ENCODE measurements around the gene MYL6. TPM values are rescaled to one million over a fixed set of nuclear protein-coding genes. Genes with fewer than 3 reads are reported as not detected.

MYL6 gene
- total RNA-seq, 1 experiment from 2014 or later = 716 TPM

DNA sequence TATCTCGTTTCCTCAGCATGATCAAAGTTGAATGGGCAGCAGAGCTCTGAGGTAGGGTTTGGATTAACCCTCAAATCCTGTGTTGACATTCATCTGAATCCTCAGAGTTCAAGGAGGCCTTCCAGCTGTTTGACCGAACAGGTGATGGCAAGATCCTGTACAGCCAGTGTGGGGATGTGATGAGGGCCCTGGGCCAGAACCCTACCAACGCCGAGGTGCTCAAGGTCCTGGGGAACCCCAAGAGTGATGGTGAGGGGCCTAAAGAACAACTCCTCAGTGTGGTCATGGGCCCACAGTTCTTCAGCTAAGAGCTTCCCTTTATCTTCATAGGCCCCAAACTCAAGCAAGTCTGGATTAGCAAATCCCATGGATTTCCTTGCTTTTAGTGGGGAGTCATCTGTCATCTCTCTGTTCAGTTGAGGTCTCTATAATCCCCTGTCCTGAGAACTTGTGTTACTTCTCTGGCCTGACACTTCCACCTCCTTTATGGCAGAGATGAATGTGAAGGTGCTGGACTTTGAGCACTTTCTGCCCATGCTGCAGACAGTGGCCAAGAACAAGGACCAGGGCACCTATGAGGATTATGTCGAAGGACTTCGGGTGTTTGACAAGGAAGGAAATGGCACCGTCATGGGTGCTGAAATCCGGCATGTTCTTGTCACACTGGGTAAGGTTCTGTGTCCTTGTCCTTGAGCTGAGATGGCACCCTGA is 1.5 kb downstream of the MYL6 start:
- Mint-ChIP-seq H3K27ac (ENCODE audit: low read depth, unreplicated experiment) (peak overlapping the region; percentile 100), H3K27me3 (ENCODE audit: insufficient read depth, unreplicated experiment) (no peaks in the 10 kb centered on the region), H3K9me3 (ENCODE audit: unreplicated experiment) (no peaks in the 10 kb centered on the region), H3K4me3 (ENCODE audit: unreplicated experiment) (peak overlapping the region; percentile 97), H3K4me1 (ENCODE audit: insufficient read depth, unreplicated experiment) (peaks cover 26% of the 10 kb centered on the region), H3K36me3 (ENCODE audit: insufficient read depth, unreplicated experiment) (peaks cover 79% of the 10 kb centered on the region)
- DNase-seq (ENCODE audit: unreplicated experiment) = no peak
- POLR2A ChIA-PET = interaction anchor here (0.6 to 7.6 kb wide), 23 partner anchors 10 to 475 kb away, joined by 3 to 146 read pairs (median 6); partner anchors contain the start of genes CNPY2, COQ10A, ESYT1 and PA2G4
- no TSS peak for BruUV-seq (replicated peaks)
- TF ChIP-seq, protein P1, sequence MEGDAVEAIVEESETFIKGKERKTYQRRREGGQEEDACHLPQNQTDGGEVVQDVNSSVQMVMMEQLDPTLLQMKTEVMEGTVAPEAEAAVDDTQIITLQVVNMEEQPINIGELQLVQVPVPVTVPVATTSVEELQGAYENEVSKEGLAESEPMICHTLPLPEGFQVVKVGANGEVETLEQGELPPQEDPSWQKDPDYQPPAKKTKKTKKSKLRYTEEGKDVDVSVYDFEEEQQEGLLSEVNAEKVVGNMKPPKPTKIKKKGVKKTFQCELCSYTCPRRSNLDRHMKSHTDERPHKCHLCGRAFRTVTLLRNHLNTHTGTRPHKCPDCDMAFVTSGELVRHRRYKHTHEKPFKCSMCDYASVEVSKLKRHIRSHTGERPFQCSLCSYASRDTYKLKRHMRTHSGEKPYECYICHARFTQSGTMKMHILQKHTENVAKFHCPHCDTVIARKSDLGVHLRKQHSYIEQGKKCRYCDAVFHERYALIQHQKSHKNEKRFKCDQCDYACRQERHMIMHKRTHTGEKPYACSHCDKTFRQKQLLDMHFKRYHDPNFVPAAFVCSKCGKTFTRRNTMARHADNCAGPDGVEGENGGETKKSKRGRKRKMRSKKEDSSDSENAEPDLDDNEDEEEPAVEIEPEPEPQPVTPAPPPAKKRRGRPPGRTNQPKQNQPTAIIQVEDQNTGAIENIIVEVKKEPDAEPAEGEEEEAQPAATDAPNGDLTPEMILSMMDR (IDR thresholded peaks at IDR 0.05; ENCODE audit: unreplicated experiment) = no peak
- CTCF ChIA-PET = interaction anchor here (0.5 to 6.1 kb wide), 8 partner anchors 12 to 1549 kb away, joined by 3 to 36 read pairs (median 6); partner anchors contain the start of genes SMARCC2 and ZC3H10
- intact Hi-C loops (cut with micrococcal nuclease) = no loop called here

DNA sequence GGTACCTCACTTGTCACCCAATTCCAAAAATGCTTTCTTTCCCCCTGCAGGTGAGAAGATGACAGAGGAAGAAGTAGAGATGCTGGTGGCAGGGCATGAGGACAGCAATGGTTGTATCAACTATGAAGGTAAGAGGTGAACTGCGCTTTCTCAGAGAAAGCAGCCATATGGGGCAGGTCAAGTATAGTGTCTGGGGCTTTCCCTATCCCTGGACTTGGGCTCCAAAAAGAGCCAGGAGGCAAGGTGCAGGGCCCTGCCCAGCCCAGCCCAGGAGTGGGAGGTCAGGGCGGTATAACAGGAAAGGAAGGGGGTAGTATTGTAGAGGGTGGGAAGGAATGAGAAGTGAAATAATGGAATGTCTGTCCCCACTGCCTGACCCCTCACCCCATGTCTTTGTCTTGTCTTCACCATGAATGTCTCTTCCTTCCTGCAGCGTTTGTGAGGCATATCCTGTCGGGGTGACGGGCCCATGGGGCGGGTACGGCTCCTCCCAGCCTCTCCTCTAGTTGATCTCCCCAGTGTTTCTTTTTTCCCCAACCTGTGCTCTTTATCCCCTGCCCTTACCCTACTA is 2.1 kb downstream of the MYL6 start:
- ChIA-PET POLR2A (interaction anchor here (0.7 to 7.6 kb wide), 12 partner anchors 9 to 230 kb away, joined by 3 to 146 read pairs (median 12); partner anchors contain the start of genes COQ10A, ESYT1, MYL6B and RNF41), CTCF (interaction anchor here (1.1 to 6.1 kb wide), 6 partner anchors 24 to 41 kb away, joined by 3 to 36 read pairs (median 10); partner anchors contain the start of genes ESYT1, SMARCC2 and ZC3H10)
- Mint-ChIP-seq H3K4me3 (ENCODE audit: unreplicated experiment) (peak overlapping the region; percentile 97), H3K9me3 (ENCODE audit: unreplicated experiment) (no peaks in the 10 kb centered on the region), H3K4me1 (ENCODE audit: insufficient read depth, unreplicated experiment) (peaks cover 26% of the 10 kb centered on the region), H3K27me3 (ENCODE audit: insufficient read depth, unreplicated experiment) (no peaks in the 10 kb centered on the region), H3K36me3 (ENCODE audit: insufficient read depth, unreplicated experiment) (peaks cover 81% of the 10 kb centered on the region), H3K27ac (ENCODE audit: low read depth, unreplicated experiment) (peak overlapping the region; percentile 100)
- TF ChIP-seq, protein P1 (IDR thresholded peaks at IDR 0.05; ENCODE audit: unreplicated experiment) = no peak
- no peak for DNase-seq (ENCODE audit: unreplicated experiment)
- no TSS peak for BruUV-seq (replicated peaks)
- intact Hi-C loops (cut with micrococcal nuclease) = no loop called here

DNA sequence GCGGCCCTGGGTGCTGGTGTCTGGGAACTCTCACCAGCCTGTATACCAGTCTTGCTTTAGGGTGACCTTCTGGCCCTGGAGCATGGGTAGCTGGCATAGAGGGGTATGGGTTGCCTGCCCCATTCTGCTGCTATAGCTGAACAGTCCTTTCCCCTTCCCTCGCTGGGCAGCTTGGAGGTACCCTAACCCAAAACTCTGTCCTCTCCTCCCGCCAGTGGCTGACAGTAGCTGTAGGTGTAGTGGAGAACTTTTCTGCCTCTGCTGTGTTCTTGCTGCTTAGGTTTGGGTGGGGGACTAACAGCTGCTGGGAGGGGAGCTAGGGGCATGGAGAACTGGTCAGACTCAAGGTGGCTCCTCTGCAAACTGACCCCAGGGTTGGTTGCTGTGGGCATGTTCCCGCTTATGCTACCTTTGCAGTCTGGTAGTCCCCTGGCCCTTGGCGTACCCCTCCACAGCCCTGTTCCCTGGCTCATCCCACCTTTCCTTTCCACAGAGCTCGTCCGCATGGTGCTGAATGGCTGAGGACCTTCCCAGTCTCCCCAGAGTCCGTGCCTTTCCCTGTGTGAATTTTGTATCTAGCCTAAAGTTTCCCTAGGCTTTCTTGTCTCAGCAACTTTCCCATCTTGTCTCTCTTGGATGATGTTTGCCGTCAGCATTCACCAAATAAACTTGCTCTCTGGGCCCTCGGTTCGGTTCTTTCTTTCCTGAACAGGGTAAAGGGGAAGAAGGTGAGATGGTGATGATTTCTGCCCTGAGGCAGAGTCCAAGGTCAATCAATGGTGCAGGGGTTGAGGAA is 2.9 kb downstream of the MYL6 start:
- peak overlapping the region; percentile 100 for H3K27ac Mint-ChIP-seq (ENCODE audit: low read depth, unreplicated experiment)
- peaks cover 83% of the 10 kb centered on the region for H3K36me3 Mint-ChIP-seq (ENCODE audit: insufficient read depth, unreplicated experiment)
- H3K4me1 Mint-ChIP-seq (ENCODE audit: insufficient read depth, unreplicated experiment) = peaks cover 26% of the 10 kb centered on the region
- intact Hi-C loops (cut with micrococcal nuclease) = no loop called here
- CTCF ChIA-PET = interaction anchor here (1.1 to 6.1 kb wide), 7 partner anchors 15 to 61 kb away, joined by 3 to 36 read pairs (median 3); partner anchors contain the start of genes ESYT1, RNF41, SMARCC2 and ZC3H10
- no peaks in the 10 kb centered on the region for H3K27me3 Mint-ChIP-seq (ENCODE audit: insufficient read depth, unreplicated experiment)
- no peak for DNase-seq (ENCODE audit: unreplicated experiment)
- H3K9me3 Mint-ChIP-seq (ENCODE audit: unreplicated experiment) = no peaks in the 10 kb centered on the region
- TF ChIP-seq, protein P1 (IDR thresholded peaks at IDR 0.05; ENCODE audit: unreplicated experiment) = no peak
- H3K4me3 Mint-ChIP-seq (ENCODE audit: unreplicated experiment) = peak overlapping the region; percentile 97
- no TSS peak for BruUV-seq (replicated peaks)
- POLR2A ChIA-PET = interaction anchor here (0.6 to 7.6 kb wide), 10 partner anchors 8 to 231 kb away, joined by 3 to 146 read pairs (median 11); partner anchors contain the start of genes ESYT1, MYL6B, RPL41 and SMARCC2

Measured in MCF 10A (cell line).